OCI-LY7 (cell line): ENCODE data around the gene TK2.

Source experiments
- EZH2phosphoT487 ChIP-seq: fragments of 200-600 bp; sonication (generic); IDR thresholded peaks from 2 replicates; pipeline ENCODE4 v1.6.1; 2018; ENCODE audit warnings: low read depth, borderline replicate concordance, mild to moderate bottlenecking, mixed run types, antibody characterized with exemption, low read length, moderate library complexity, mixed read lengths
- TF ChIP-seq, protein P1 (sequence below): fragments of 200-600 bp; sonication (generic); conservative IDR thresholded peaks from 2 replicates; pipeline ENCODE4 v1.5.1; 2014; ENCODE audit warnings: mild to moderate bottlenecking, antibody characterized with exemption, low read length, moderate library complexity, mixed read lengths

- TF ChIP-seq, protein P1, sequence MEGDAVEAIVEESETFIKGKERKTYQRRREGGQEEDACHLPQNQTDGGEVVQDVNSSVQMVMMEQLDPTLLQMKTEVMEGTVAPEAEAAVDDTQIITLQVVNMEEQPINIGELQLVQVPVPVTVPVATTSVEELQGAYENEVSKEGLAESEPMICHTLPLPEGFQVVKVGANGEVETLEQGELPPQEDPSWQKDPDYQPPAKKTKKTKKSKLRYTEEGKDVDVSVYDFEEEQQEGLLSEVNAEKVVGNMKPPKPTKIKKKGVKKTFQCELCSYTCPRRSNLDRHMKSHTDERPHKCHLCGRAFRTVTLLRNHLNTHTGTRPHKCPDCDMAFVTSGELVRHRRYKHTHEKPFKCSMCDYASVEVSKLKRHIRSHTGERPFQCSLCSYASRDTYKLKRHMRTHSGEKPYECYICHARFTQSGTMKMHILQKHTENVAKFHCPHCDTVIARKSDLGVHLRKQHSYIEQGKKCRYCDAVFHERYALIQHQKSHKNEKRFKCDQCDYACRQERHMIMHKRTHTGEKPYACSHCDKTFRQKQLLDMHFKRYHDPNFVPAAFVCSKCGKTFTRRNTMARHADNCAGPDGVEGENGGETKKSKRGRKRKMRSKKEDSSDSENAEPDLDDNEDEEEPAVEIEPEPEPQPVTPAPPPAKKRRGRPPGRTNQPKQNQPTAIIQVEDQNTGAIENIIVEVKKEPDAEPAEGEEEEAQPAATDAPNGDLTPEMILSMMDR = no peak
- no peak for TF ChIP-seq EZH2phosphoT487
Observed at GRCh38 chr16:66560107-66560506, 10.2 kb upstream of the TK2 start.
